GM20431 (cell line): ENCODE results near the gene ANKRD40CL.

ENCODE experiments used
- in situ Hi-C: fragments of 300-500 bp; cut with MseI, MboI; formaldehyde crosslinking; loops from one replicate; pipeline ENCODE4 v1.15.0; 2020; ENCODE audit warnings: low sequenced_read_pairs; ENCODE audit not compliant: unreplicated experiment

ANKRD40CL gene

GRCh38 chr17:50721194-50722010 is 45.9 kb downstream of the ANKRD40CL start:
- in situ Hi-C loops: no loop called here

GRCh38 chr17:50719924-50720794 is 47.2 kb downstream of the ANKRD40CL start:
- in situ Hi-C loops: no loop called here

GRCh38 chr17:50719144-50719923 is 48.0 kb downstream of the ANKRD40CL start, which contains the start of gene LUC7L3:
LUC7L3 (plus strand) TSS chr17:50719603; CDS start chr17:50719733, 130 bp downstream.
- in situ Hi-C loops: no loop called here

GRCh38 chr17:50715471-50715870 is 51.8 kb downstream of the ANKRD40CL start:
- in situ Hi-C loops: no loop called here

GRCh38 chr17:50712641-50713040 is 54.7 kb downstream of the ANKRD40CL start:
- in situ Hi-C loops: no loop called here
